MM.1S (cell line): ENCODE data around the gene ORAI1.

ENCODE experiments used
- CTCF ChIP-seq: fragments of 300-600 bp; sonication (generic); IDR thresholded peaks from 2 replicates; pipeline ENCODE4 v1.5.1; 2016; ENCODE audit warnings: antibody characterized with exemption, low read length, mixed read lengths
- EZH2 ChIP-seq: fragments of 300-600 bp; sonication (generic); optimal IDR thresholded peaks from 2 replicates; pipeline ENCODE3; 2017; ENCODE audit warnings: low read depth, mild to moderate bottlenecking, antibody characterized with exemption, low read length, mixed read lengths
- EZH2phosphoT487 ChIP-seq: fragments of 300-600 bp; sonication (generic); IDR thresholded peaks from 2 replicates; pipeline ENCODE4 v1.6.1; 2018; ENCODE audit warnings: antibody characterized with exemption, low read length

- TF ChIP-seq EZH2phosphoT487 (no peak), CTCF (no peak), EZH2 (no peak)
Observed at GRCh38 chr12:121656122-121656521, 29.8 kb downstream of the ORAI1 start.
